Right lobe of liver (tissue), 4 donors: ENCODE data around the gene THEMIS.

Source experiments
- CTCF ChIP-seq, 4 donors: fragments of 200-600 bp in 3 of 4; fragments of 450-650 bp in 1 of 4; IDR thresholded peaks; one replicate each; pipeline versions ENCODE4 v1.5.1 to v1.8.0; 2016 to 2022; ENCODE audit warnings: antibody characterized with exemption in 4 of 4, mild to moderate bottlenecking in 2 of 4
- POLR2A ChIP-seq: fragments of 450-650 bp; IDR thresholded peaks from one replicate; pipeline ENCODE4 v1.6.1; 2017; ENCODE audit warnings: antibody characterized with exemption, mild to moderate bottlenecking
- donor health status: DM: no; HTN: no; CAD: no.
- donor health status: DM: no; HTN: no; CAD: no.
- donor health status: DM: no; HTN: yes; CAD: no.

- TF ChIP-seq CTCF (IDR thresholded peaks at IDR 0.05) (no peak), POLR2A (no peak)
Observed at GRCh38 chr6:127923135-127923534, 22.3 kb upstream of the THEMIS start.
